ENCODE data around the gene OR2B6. TPM values are rescaled to one million over a fixed set of nuclear protein-coding genes. Genes with fewer than 3 reads are reported as not detected.

The OR2B6 gene
- polyA plus RNA-seq, 2 of the 4 experiments (the other 2 are of a cell fraction), result 0.18 to 0.59 TPM

- H3K9me3 ChIP-seq, result no peaks in the 10 kb centered on the region
- CTCF ChIA-PET, result no interaction called here
- ATAC-seq (no peak), FAIRE-seq (no peak), DNase-seq (ENCODE audit: low read depth in 1 of 2, low spot score in 1 of 2) (no peak)
- H3K4me2 ChIP-seq, result no peak overlapping the region
- 0% methylated on average over 2 of the region's 2 CpGs for WGBS (ENCODE audit: missing lambda C conversion rate)
- POLR2A ChIA-PET, result no interaction called here
- H3K4me1 ChIP-seq, result no peaks in the 10 kb centered on the region
- no peak overlapping the region for H3K27ac ChIP-seq
- no peak overlapping the region for H3K4me3 ChIP-seq
- TF ChIP-seq EHMT2 (IDR thresholded peaks at IDR 0.05; ENCODE audit: low read depth) (no peak), HMGXB4 (CRISPR knock-in tag; IDR thresholded peaks at IDR 0.05; ENCODE audit: borderline replicate concordance) (no peak), JUNB (IDR thresholded peaks at IDR 0.05) (no peak), MAZ (IDR thresholded peaks at IDR 0.05; ENCODE audit: borderline replicate concordance, low read depth, low read length) (no peak)
Measured at GRCh38 chr6:27986928-27987725, 30.1 kb downstream of the OR2B6 start.

DNA sequence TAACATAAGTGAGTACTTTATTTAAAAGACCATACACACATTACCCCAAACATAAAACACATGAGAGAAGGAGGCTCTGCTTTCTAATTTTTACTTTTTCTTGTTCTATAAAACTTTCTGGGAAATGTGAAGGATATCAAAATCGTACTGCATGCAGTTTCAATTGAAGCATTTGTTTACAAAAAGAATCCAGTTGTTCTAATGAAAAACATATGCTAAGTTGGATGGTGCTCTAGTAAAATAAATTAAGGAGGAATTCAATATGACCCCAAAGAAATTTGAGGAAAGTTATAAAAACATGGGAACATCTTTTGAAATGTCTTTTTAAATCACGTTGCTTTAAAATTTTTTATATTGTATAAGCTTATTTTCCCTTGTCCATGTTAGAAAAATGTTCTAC is 37.6 kb downstream of the OR2B6 start:
- FAIRE-seq (no peak), ATAC-seq (no peak), DNase-seq (ENCODE audit: low read depth in 1 of 2, low spot score in 1 of 2) (no peak)
- 0% methylated on average over 2 of the region's 2 CpGs for WGBS (ENCODE audit: missing lambda C conversion rate)
- no peak overlapping the region for H3K4me2 ChIP-seq
- ChIA-PET POLR2A (no interaction called here), CTCF (no interaction called here)
- H3K9me3 ChIP-seq, result no peaks in the 10 kb centered on the region
- no peaks in the 10 kb centered on the region for H3K4me1 ChIP-seq
- TF ChIP-seq USF2 (IDR thresholded peaks at IDR 0.05) (no peak), ZFP36 (IDR thresholded peaks at IDR 0.05; ENCODE audit: borderline replicate concordance, partially characterized antibody) (no peak), CHD4 (IDR thresholded peaks at IDR 0.05; ENCODE audit: borderline replicate concordance) (no peak), NR3C1 (IDR thresholded peaks at IDR 0.05) (no peak)
- TF ChIP-seq, protein P1, sequence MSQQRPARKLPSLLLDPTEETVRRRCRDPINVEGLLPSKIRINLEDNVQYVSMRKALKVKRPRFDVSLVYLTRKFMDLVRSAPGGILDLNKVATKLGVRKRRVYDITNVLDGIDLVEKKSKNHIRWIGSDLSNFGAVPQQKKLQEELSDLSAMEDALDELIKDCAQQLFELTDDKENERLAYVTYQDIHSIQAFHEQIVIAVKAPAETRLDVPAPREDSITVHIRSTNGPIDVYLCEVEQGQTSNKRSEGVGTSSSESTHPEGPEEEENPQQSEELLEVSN (IDR thresholded peaks at IDR 0.05; ENCODE audit: borderline replicate concordance, low read depth), result no peak
- H3K4me3 ChIP-seq, result no peak overlapping the region
- H3K27ac ChIP-seq, result no peak overlapping the region

GRCh38 chr6:28000351-28001045 is 43.5 kb downstream of the OR2B6 start:
- Histone ChIP-seq H3K9me3 (no peaks in the 10 kb centered on the region), H3K4me2 (no peak overlapping the region), H3K4me3 (no peak overlapping the region), H3K4me1 (no peaks in the 10 kb centered on the region), H3K27ac (no peak overlapping the region)
- ATAC-seq, result no peak
- ChIA-PET CTCF (interaction anchor here (0.6 kb wide), 1 partner anchor 85 kb away, joined by 3 read pairs; no protein-coding TSS in a partner anchor), POLR2A (no interaction called here)
- WGBS (ENCODE audit: missing lambda C conversion rate), result 68% methylated on average over 14 of the region's 15 CpGs
- no peak for TF ChIP-seq CEBPB (IDR thresholded peaks at IDR 0.05)
- no peak for FAIRE-seq
- no peak for DNase-seq (ENCODE audit: low read depth in 1 of 2, low spot score in 1 of 2)

- FAIRE-seq (no peak), DNase-seq (ENCODE audit: low read depth in 1 of 2, low spot score in 1 of 2) (no peak), ATAC-seq (no peak)
- 46% methylated on average over 14 of the region's 15 CpGs for WGBS (ENCODE audit: missing lambda C conversion rate)
- ChIA-PET POLR2A (no interaction called here), CTCF (no interaction called here)
- Histone ChIP-seq H3K4me3 (no peak overlapping the region), H3K27ac (no peak overlapping the region), H3K9me3 (no peaks in the 10 kb centered on the region), H3K4me1 (no peaks in the 10 kb centered on the region), H3K4me2 (no peak overlapping the region)
- TF ChIP-seq HOXB5 (CRISPR knock-in tag; IDR thresholded peaks at IDR 0.05), result no peak
Measured at GRCh38 chr6:28001351-28001750, 44.3 kb downstream of the OR2B6 start.

All from A549 (cell line).